ENCODE data around the gene CDH2.
"Not testable (repeated sequence)": the region's sequence is repeated elsewhere in the genome, so short reads cannot be mapped to it uniquely, and the experiment has no call there.

GRCh38 chr18:27906189-27906588, 270.7 kb downstream of the CDH2 start:
- not testable (repeated sequence) for TF ChIP-seq POLR2A, CTCF, EP300 (IDR thresholded peaks at IDR 0.05)
